ENCODE measurements around the gene FUCA1.

DNA sequence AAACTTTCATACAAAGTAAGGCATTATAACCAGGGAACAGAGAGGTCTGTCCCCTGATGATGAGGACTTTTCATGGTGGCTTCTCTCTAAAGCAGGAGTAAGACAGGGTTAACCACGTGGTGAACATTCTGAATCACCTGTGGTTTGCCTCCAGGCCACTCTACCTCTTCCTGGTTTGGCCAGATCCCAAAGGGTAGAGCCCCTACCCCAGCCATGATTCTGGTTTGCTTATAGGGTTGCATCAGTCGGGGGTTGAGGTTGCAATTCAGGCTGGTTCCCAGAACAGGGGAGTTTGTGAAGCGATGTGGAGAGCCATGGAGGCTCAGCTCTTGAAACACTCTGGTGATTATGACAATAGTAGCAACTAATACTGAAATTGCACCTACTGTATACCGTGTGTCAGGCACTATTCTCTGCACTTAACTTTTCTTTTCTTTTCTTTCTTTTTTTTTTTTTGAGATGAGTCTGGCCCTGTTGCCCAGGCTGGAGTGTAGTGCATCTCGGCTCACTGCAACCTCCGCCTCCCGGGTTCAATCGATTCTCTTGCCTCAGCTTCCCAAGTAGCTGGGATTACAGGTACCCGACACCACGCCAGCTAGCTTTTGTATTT is 36.8 kb upstream of the FUCA1 start:
- TF ChIP-seq CTCF (IDR thresholded peaks at IDR 0.05; ENCODE audit: low read depth, low read length, poor library complexity, severe bottlenecking) (no peak), EZH2phosphoT487 (IDR thresholded peaks at IDR 0.05; ENCODE audit: borderline replicate concordance, low read length) (no peak)
